ENCODE data around the gene HLA-DQA1.
"Not testable (repeated sequence)": the region's sequence is repeated elsewhere in the genome, so short reads cannot be mapped to it uniquely, and the experiment has no call there.

Gene HLA-DQA1

GRCh38 chr6:32637219-32637880, at the start of gene HLA-DQA1:
HLA-DQA1 (plus strand) TSS chr6:32637406; CDS start chr6:32637459, 53 bp downstream.
- no peak for DNase-seq

DNA sequence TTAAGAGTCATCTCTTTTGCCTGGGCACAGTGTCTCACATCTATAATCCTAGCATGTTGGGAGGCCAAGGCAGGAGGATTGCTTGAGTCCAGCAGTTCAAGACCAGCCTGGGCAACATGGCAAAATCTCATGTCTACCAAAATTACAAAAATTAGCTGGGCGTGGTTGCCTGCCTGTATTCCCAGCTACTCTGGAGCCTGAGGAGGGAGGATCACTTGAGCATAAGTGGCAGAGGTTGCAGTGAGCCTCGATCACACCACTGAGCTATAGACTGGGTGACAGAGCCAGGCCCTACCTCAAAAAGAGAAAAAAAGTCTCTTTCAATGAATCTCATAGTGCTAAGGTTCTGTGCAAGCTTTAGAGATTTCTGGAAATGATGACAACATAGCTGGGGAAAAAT, 49.0 kb upstream of the HLA-DQA1 start:
- DNase-seq, result no peak

DNA sequence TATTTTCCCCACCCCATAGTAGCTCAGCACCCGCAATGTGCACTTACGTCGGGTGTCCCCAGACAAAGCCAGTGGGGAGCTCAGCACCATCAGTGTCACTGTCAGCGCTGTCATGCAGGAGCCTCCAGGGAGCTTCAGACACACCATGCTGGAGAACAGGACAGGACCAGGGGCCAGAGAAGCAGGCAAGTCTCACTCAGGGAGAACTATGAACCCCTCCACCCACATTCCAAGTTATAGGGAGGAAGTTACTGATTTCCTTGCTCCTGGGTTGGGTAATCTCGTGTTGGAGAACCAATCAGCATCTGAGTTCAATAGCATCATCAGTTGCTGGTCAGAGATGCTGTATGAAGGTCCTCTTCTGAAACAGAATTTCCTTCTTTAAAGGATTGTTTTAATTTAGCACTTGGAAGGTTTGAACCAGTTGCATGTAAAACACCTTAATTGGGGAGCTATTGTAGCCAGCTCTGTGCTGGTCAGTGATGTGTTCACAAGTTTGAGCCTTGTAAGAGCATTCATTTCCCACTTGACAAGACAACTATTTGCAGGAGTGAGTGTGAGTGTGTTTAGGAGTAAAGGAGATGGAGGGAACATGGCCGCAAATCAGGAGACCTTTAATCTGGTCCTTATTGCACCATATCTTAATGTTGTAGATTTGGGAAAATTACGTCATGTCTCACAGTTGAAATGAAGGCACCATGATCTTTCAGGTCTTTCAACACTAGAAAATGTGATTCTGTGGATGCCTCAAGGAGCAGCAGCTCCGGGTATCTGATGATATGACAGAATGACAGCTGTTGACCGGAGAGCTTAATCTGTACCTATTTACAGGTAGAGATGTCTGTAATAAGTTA, 47.4 kb upstream of the HLA-DQA1 start, which contains the start of gene HLA-DRB1:
Gene HLA-DRB1 (minus strand): TSS at position 253 of the 854 bp plus-strand sequence. CDS start 106 bp downstream, at position 147.
- DNase-seq, result no peak

GRCh38 chr6:32590713-32591112, 46.5 kb upstream of the HLA-DQA1 start:
- DNase-seq, result not testable (repeated sequence)

GRCh38 chr6:32597024-32597423, 40.2 kb upstream of the HLA-DQA1 start:
- DNase-seq, result no peak

DNA sequence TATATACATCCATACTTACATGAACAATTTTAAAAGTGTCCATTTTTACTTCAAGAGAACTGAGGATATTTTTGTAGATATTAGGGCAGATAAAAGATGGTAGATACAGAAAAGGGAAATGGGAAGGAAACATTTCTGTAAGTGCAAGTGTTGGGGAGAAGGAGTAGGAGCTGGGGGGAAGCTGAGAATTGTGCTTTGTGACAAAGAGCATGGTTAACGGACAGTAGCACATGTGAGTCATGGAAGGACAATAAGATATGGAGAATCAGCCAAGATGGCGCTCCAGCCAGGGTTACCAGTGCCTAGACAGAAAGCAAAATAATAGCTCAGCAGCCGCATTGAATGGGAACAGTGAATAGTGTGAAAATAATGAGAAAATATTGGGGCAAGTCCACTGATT, 34.8 kb upstream of the HLA-DQA1 start:
- no peak for DNase-seq

- no peak for DNase-seq
Observed at GRCh38 chr6:32603222-32603621, 34.0 kb upstream of the HLA-DQA1 start.

DNA sequence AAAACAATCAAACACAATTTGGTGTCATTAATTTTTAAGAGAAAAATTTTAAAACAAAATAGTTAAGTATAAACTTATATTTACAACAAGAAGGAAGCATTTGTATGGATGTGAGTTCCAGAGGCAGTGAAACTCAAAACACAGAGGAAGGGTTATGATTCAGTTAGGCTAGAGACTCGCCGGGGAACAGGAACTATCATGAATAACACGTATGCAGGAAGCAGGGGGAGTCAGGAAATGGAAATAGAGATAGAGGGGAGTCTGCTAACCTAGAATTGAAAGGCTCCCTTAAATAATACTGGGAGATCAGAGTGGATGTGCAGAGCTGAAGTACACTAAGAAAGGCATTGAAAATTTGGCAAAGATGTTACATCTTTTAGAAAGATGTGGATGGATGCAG, 33.3 kb upstream of the HLA-DQA1 start:
- DNase-seq, result no peak

DNA sequence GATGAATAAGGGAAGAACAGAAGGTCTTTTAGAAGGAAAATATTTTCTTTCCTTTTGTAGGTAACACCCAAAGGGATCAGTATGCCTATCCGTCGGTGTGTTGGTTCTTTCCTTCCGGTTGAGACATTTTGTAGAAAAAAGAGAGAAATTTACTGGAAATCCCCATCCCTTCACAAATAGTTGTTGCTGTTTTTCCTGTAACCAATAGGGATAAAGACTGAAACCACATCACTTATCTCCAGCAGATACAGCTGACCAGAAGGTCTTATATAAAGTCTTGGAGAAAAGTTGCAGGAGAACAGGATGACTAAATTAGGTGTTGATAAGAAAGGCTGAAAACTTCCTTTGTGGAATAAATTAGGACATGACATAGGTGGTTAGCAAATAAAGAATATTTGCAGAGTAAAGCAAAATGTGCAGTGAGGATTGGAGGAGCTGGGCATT, 32.8 kb upstream of the HLA-DQA1 start:
- no peak for DNase-seq

DNA sequence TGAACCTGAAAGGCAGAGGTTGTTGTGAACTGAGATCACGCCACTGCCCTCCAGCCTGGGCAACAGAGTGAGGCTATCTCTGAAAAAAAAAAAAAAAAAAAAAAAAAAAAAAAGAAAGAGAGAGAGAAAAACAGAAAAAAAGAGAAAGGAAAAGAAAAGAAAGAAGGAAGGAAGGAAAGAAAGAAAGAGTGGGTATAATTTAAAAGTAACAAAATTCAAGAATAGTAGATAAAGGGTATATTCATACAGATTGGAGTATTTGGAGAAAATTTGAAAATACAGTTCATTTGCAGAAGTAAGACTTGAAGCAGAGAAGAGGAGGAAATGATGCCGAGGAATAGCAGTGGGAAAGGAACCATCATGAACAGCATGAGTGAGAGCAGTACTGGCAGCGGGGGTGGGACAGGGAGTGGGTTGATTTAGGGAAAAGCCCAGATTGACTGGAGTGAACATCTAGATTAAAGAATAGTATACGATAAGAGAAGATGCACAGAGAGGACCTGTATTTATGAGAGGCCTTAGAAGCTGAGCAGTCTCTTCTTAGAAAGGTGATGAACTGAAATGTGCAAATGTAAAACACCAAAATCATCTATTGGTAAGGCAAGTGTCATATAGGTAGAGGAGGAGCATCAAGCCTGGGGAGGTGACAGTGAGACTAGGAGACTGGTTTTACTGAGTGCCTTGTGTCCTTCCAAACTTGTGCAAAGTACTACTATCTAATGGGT, 29.8 kb upstream of the HLA-DQA1 start:
- no peak for DNase-seq

- no peak for DNase-seq
Observed at GRCh38 chr6:32607988-32608298, 29.3 kb upstream of the HLA-DQA1 start.

DNA sequence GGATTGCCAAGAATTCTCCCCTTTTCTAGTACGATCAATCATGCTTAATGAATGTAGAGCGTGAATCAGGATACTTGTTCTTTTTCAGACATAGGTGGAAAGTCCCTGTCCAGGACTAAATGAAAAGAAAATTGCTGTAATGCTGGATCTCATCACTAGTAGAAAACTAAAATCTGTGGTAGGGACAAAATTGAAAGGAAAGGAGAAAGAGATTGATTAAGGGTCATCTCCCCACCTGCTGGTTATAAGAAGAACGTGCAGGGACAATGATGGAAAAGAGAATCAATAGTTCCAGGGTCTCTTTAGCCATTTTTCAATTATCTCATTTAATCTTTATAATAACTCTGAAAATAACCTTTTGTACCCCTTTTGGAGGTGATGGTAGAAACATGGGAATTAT, 28.8 kb upstream of the HLA-DQA1 start:
- no peak for DNase-seq

GRCh38 chr6:32609391-32609730, 27.8 kb upstream of the HLA-DQA1 start:
- DNase-seq, result no peak

GRCh38 chr6:32609731-32610640, 27.2 kb upstream of the HLA-DQA1 start:
- DNase-seq, result peak in 1 of 2 experiments; percentile 4

GRCh38 chr6:32610682-32611296, 26.4 kb upstream of the HLA-DQA1 start:
- DNase-seq, result no peak

- no peak for DNase-seq
Observed at GRCh38 chr6:32613475-32613874, 23.7 kb upstream of the HLA-DQA1 start.

DNA sequence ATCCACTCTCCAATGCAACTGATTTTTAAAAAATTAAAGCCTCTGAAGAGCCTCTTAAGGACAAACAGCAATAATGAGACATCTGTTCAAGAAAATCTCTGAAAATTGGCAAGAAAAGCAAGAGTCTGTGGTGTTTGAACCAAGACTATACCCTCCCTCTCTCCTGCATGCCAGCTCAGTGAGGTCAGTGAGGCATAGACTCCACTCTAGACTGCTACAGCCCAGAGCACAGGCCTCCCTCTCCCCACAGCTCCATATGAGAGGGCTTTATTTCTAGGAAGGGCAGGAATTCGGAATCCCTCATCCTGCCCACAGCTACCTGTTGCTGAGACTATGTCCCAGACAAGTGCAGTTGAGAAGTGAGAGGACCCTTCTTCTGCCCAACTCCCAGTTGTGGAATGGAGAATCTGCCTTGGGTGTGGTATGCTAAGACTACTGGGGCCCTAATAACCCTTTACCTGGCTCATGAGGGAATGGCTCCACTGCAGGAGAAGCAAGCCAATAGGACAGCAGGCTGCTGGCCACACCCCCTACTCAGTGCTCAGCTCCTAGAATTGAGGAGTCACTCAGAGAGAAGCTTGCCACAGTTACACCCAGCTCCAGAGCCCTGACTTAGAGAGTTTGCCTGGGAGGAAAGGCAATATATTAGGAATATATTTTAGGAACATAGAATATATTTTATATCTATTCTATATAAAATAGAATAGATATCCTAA, 22.7 kb upstream of the HLA-DQA1 start:
- DNase-seq, result no peak

- no peak for DNase-seq
Observed at GRCh38 chr6:32615885-32616532, 21.2 kb upstream of the HLA-DQA1 start.

DNA sequence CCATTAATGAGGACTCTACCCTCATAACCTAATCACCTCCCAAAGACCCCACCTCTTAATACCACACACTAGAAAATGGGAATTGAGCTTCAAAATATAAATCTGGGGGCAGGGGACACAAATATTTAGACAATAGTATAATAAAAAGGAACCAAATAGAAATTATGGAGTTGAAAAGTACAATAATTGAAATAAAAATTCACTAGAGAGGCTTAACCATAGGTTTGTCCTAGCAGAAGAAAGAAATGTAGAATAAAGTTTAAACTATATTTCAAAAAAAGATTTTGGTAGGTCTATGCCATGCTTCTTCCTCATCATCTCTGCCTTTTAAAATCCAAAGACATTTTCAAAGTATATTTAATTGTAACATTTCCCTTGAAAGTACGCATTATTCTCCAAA, 19.5 kb upstream of the HLA-DQA1 start:
- no peak for DNase-seq

- DNase-seq, result no peak
Observed at GRCh38 chr6:32621372-32621771, 15.8 kb upstream of the HLA-DQA1 start.
